ENCODE results near the gene NT5E. TPM values are rescaled to one million over a fixed set of nuclear protein-coding genes. Genes with fewer than 3 reads are reported as not detected.

Gene NT5E
- total RNA-seq, 1 donor from 2014 or later = 64.9 TPM

DNA sequence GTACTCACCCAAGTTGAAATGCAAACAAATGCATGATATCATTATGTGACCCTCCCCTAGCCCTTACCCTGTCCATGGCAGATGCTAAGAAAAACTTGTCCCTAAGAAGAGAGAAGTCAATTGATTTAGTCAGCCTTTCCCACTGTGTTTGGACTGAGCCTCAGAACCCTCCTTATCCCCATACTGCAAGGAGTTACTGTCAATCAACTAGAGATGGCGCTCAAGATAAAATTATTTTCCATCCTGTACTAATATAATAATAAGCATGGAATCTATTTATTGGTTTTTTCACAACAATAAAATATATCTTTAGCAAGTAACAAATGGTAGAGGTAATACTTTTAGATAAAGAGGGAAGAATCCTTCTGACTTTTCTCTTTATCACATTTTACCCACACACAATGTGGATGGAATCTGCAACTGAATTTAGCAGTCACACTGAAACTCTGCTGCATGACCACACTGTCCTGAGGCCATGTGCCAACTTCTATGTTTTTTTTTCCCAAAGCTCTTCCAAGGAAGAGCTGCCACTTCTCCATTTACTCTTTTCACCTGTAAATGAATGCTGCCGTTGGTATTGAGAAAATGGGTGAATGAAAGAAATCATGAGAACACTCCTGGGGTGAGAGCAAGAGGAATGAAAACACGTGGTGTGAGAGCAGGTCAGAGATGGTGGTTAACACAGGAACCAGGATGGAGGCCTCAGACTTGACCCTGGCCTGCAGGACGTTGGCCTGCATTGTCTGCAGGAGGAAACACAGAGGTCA, 10.5 kb downstream of the NT5E start:
- DNase-seq (ENCODE audit: low spot score) = no peak

DNA sequence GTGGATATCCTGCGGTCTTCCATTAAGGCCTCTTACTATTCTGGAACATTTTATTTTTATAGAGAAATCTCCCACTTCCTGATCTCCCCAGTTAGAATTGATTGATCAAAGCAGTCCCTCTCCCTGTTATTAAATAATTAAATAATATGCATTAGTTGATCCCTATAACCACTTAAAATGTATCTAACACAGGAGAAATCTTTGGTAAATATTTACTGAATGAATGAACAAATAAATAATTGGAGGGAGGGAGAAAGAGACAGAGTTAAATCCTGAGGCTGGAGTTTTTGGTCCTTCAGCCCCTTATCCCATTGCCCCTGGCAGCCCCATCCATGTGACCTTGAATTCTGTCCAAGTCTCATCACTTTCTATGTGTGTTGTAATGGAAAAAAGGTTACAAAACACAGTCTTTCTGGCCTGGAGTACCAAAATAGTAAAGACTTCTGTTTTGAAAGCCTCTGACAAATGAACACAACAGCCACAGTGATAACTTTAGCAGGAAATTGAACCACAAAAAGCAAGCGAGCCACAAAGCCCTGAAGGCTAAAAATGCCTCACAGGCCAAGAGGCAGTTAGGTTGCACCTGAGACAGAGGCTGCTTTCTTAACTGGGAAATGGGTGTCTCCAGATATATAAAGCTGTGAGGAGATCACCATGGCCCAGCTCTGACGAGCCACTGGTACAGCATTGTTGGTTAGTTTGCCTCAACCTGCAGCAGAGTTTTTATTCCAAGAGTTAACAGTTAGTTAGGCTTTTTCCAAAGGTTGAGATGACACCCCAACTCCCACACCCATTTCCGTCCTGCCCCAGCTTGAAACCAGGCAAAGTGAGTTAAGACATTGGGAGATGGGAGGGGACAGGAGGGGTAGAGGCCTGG, 11.3 kb downstream of the NT5E start:
- no peak for DNase-seq (ENCODE audit: low spot score)

DNA sequence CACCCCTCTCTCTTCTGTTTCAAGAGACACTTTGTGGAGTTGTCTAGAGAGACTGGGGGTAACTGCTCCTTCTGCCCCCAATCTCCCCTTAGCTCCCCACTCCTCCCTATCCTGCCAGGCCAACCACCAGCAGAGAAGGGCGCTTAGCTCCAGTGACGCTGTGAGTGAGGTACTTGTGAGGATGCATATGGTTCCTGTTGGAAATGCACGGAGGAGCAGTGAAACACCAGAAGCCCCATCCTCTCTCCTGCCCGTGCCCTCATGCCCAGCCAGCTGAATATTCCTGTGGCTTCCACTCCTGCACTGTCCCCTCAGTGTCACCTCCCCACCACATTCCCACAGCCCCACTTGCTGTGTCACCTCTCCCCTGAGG, 11.9 kb downstream of the NT5E start:
- no peak for DNase-seq (ENCODE audit: low spot score)

DNA sequence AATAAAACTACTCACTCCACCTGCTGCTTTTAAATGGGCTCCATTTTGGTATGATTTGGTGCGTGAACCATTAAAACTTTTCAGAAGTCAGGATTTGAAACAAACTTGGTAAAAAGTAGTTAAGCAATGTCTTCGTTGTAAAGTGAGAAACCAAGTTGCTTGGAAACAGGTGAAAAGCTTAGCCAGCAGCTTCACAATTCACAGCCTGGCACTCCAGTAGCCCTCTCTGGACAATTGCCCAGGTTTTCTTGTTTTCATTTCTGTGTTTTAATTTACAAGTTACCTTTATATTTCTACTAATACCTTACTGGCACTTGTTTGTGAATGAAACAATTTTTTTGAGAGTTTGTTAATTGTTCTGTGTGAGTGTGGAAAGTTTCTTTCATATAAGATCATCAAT, 12.8 kb downstream of the NT5E start:
- DNase-seq (ENCODE audit: low spot score) = no peak

DNA sequence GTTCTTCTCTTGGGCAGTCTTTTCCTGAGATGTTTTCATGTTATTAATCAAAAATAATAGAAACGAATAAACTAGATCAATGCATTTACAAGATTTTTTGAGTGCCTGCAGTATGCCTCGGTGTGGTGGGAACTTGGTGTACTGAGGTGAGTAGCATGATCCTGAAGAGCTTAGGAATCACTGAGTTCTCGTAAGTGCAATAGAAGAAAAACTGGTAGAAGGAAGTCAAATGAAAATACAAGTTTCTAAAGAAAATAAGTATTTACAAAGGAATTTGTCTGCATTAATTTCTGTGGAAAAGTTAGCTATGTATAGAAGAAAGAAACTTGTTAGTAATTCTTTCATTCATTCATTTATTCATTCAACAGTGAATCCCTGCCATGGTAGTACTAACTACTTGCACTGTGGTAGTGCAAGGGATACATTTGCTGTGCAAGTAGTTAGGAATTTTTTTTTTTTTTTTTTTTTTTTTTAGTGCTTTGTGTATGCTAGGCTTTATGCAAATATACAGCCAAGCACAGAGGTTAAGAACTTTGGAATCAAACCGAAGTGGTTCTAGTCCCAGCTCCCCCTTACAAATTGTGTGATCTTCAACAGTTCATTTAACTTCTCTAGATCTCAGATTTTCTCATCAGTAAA, 13.9 kb downstream of the NT5E start:
- no peak for DNase-seq (ENCODE audit: low spot score)

DNA sequence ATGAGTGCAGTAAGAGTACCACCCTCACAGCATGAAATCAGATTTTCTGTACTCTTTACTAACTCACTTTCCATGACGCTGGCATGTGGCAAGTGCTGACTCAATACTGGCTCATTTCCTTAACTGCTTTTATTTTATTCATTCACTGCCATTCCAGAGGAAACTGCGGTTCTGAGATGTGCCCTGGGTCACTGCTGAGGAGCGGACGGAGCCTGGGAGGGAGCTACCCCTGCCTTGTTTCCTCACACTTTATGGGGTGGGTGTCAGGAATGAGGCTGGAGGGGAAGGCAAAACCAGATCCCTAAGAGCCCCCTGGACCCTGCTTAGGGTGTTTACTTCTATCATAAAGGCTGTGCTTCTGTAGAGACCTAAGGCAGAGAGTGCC, 14.4 kb downstream of the NT5E start:
- DNase-seq (ENCODE audit: low spot score) = no peak

DNA sequence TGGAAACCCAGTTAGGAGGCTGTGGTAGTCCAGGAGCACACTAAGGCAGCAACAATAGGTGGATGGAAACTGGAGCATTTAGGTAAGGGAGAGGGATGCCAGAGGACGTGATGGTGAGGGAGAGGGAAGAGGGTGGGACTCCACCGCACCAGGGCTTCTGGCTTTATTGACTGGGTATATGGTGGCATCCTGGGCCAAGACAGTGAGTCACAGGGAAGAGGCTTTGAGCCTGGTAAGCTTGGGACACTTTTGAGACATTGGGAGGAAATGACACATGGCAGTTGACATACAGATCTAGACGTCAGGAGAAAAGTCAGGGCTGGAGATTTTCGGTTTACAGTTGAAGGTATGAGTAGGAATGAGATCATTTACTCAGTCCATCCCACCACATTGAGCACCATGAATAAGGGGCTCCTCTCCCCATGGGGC, 14.9 kb downstream of the NT5E start:
- DNase-seq (ENCODE audit: low spot score) = no peak

DNA sequence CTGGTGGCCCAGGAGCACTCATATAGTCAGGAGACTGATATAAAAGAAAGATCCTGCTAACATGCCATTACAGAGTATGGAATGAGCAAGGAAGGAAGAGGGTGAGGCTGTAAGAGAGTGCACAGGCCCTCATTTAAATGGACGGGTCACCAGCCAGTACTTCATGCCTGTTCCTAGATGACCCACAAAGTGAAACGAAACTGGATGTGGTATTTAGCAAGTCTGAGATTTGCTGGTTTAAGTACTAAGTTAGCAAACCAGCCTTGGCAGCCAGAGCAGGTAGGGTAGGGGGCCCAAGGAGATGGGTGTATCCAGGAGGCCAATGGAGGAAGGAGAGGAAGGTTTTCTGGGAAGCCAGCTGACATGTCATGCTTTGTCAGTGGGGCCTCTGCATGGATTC, 15.9 kb downstream of the NT5E start:
- no peak for DNase-seq (ENCODE audit: low spot score)

DNA sequence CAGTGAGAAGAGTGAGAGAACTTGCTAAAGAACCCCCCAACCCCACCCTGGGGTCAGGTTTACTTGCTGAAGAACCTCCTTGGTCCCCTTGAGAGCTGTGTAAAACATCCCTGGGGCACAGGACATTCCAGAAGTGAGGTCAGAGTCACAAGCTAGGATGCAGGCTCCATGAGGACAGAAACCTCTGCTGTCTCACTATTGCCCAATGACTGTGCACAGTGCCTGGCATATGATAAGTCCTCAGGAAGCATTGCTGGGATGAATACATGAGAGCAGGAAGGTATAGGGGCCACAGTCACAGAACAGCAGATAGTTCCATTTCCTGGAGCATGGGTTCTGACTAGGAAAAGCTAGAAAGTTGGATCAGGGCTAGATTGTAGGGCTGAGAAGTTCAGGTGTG, 18.4 kb downstream of the NT5E start:
- no peak for DNase-seq (ENCODE audit: low spot score)

DNA sequence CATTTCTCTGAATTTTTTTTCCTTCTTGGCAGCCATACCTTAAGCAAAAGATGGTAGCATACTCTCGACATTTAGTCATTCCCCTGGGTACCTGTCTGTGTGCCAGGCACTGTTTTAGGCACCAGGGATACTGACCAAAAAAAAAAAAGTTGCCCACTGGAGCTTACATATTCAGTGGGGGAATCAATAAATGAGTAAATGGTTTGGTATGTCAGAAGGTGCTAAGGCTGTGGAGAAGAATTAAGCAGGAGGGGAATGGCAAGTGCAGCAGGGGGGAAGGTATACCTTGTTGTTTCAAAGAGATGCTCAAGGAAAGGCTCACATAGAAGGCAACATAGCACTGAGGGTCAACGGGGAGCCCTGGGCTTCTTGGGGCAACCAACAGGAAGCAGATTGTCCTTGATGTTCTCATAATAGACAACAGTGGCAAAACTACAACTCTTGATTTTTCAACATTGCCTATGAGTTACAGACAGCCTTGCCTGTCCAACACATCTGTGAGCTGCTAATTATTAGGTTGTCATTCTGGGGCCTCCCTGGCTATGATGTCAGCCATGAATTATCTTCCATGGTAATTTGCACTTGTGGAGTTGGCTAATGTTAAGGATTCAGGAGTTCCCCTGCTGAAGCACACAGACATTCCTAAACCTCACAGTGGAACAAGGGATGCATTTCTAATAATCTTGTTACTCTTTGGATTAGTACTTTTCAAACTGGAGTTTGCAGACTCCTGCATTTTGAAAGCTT, 19.6 kb downstream of the NT5E start:
- DNase-seq (ENCODE audit: low spot score) = no peak

DNA sequence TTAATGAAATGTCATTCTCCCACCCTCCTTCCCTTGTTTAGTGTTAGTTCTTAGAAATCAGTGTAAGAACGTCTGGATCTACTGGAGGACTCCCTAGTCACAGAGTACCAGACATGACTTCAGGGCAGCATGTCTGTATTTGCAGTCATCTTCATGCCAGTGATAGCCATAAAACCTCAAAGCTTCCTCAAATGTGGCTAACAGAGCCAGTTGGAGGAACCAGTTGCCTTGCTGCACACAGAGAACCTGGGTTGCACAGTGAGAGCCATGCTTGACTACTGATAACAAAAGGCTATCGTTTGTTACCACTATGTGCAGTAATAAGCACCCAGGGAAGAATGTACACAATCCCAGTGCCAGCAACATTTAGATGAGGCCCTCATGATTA, 20.1 kb downstream of the NT5E start:
- DNase-seq (ENCODE audit: low spot score) = no peak

DNA sequence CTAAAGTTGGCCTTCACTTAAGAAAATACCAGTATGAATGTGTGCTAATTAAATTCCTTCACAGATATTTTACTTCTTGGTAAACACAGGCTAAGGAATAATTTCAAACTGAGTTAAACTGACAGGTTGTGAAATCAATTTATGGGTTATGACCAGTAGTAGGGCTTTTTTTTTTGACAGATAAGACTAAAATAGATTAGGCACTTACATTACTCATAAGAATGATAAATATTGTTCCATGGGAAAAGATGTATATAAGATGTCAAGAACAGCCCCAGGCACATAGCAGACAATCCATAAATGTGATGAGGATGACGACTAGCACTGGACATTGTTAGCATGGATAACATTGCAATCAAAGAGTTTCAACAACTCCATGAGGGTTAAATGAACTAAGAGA, 22.9 kb downstream of the NT5E start:
- no peak for DNase-seq (ENCODE audit: low spot score)

DNA sequence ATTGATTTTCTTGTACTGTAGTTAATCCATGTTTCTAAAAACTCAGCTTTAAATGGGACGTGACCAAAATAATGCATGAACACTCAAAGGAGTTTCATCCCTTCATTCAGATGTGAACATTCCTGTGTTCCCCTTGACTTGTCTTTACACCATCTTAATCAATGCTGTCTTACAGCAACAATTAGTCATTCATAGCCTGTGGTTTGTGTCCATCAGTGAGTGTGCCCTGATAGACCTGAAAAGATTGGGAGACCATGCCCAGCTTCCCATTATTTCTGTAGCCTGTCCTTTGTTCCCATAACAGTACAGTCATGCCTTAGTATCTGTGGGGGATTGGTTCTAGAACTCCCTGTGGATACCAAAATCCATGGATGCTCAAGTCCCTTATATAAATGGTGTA, 23.9 kb downstream of the NT5E start:
- no peak for DNase-seq (ENCODE audit: low spot score)

DNA sequence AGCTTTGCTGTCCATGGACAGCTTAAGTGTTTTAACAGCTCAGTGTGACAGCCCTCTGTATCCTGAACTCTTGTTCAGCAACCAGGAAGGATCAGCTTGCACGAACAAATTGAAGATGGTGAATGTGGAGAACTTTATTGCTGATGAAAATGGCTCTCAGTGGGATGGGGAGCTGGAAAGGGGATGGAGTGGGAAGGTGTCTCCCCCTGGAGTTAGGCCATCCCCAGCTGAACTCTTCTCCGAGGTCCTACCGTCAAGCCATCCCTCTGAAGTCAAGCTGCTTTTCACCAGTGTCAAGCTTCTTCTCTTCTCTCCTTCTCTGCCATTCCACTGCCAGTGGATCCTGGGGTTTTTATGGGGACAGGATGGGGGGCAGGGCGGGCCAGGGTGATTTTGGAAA, 26.6 kb downstream of the NT5E start:
- DNase-seq (ENCODE audit: low spot score) = no peak

DNA sequence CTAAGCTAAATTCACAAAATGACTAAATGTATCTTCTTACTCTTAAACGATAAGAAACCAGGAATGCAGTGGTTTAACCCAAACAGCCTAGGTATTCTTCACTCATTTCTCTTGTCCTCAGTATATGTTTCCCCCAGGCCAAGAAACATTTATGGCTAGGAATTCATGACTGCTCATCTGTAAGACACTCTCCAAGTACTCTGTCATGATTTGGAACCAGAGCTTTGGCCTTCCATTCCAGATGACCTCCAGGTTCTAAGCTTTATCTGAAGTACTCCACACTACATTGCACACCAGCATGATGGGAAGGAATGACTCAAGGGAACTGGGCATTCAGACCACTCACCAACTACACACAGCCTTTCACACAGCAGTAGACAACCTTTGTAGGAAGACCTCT, 29.3 kb downstream of the NT5E start:
- DNase-seq (ENCODE audit: low spot score) = no peak

DNA sequence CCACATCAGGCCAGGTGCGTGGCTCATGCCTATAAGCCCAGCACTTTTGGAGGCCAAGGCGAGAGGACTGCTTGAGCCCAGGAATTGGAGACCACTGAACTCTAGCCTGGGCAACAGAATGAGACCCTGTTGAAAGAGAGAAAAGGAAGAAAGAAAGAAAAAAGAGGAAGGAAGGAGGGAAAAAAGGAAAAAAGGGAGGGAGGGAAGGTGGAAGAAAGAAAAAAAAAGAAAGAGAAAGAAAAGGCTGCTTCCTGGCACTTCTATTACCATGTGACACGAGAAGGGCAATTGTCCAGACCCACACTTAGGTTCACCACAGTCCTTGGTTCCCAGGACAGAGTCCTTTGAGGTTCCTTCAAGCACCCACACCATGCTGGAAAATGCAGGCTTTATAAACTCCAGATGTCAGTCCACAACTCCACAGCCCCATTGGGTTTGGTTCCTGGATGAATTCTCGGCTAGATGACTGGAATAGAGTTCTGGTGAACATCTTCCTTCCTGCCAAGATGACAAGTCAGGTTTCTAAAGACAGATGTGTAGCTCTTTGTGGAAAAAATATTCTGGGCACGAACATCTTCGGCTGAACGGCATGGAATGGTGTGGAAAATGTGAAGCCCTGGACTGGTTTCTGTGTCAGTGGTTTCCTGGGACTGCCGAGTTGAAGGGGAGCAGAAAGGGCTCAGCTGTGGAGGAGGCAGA, 32.5 kb downstream of the NT5E start:
- DNase-seq (ENCODE audit: low spot score) = no peak

DNA sequence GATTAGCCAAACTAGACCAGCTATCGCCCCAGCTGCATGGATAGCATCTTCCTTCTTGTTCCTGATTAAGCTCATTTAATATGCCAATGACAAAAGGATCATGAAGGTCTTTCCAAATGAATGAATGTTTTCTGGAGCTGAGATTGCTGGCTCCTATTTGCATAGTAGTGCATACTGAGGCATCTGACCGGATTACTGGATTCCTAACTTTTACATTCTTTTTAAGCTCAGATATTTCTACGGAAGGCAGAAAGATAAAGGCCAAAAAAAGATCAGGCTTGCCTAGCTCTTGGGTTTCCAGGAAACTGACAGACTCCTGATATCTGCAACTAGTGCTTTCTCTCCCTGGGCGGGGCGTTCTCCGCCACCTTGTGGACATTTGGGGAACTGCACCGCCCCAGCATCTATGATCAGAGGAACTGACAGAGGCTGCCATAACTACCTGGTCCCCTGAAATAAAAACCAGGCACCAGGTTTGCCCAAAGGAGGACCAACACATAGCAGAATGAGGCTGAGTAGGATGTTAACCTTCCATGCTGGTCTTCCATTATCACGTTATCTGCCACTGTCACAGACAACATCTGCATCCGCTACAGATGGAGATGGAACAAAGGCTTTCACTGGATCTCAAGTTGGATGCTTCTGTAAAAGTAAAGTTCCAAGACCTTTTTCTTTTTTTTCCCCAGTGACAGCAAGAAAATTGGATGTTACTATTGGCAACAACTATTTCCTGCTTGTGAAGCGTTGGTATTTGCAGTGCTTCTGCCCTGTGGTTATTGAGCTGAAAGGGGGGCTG, 33.2 kb downstream of the NT5E start:
- peak; percentile 83 for DNase-seq (ENCODE audit: low spot score)

DNA sequence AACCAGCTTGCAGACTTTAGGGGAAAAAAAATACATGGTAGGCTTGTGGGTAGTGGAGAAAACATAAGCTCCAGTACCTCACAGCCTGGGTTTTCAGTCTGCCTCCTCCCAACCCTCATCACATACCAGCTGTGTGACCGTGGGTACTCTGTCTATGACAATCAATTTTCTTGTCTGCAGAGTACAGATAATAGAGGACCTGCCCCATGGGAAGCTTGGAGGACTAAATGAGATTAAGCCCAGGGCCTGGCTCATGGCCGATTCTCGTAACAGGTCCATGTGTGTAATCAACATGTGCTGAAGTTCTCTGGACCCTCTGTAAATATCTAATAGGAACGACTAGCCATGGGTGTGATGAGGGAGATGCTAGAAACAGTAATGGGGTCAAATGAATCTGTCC, 34.0 kb downstream of the NT5E start:
- no peak for DNase-seq (ENCODE audit: low spot score)

DNA sequence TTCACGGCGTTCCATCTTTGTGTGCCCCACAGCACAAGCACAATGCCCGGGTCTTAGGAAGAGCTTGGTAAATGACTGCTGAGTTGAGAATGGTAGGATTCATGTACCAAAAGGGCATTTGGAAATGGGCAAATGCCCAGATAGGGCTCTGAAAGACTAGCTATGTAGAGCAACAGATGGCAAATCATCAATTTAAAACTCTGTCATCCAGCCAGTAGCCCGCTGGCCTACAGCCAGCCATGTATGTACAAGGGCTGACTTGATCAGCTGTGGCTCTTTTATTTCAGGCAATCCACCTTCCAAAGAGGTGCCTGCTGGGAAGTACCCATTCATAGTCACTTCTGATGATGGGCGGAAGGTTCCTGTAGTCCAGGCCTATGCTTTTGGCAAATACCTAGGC, 35.1 kb downstream of the NT5E start:
- DNase-seq (ENCODE audit: low spot score) = no peak

DNA sequence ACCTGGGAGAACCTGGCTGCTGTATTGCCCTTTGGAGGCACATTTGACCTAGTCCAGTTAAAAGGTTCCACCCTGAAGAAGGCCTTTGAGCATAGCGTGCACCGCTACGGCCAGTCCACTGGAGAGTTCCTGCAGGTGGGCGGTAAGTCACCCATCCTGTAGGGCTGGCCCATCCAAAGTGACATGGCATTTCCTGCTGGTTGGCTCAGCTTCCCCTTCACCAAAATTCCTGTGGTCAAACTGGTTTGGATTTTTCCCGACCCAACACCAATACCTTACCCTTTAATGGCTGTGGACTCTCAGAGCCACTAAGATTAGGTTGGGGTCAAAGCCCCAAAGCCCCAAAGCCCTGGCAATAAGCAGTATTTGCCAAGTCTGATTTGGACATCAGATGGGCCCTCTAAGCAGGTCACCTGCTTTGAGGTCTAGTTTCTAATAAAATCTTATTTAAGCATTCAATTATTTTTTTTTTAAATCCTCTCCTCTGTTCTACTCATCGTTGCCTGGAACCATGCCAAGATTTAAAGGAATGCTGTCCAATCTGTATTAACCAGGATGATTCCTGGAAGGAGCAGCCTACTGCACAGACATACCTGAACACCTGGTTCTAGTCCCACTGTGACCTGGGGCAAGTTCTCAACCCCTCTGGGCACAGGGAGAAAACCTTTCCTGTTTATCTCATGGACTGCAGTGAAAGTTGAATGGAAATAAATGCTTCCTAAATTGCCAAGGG, 40.8 kb downstream of the NT5E start:
- DNase-seq (ENCODE audit: low spot score) = no peak
